ENCODE results near the gene ARL4A.

GRCh38 chr7:12705878-12706277 is 18.4 kb downstream of the ARL4A start:
- TF ChIP-seq CTCF (IDR thresholded peaks at IDR 0.05; ENCODE audit: extremely low read depth in 1 of 2, insufficient read depth in 1 of 2, low read depth in 1 of 2, low read length in 2 of 2) = no peak
- no peak for TF ChIP-seq MYC (IDR thresholded peaks at IDR 0.05; ENCODE audit: low read depth, low read length)
